ENCODE data around the gene STEAP1B. TPM values are rescaled to one million over a fixed set of nuclear protein-coding genes. Genes with fewer than 3 reads are reported as not detected.

Gene STEAP1B
- total and polyA plus RNA-seq, 8 donors = not detected

- TF ChIP-seq CTCF (IDR thresholded peaks at IDR 0.05) = no peak
- Histone ChIP-seq H3K4me3 (no peak overlapping the region), H3K9me3 (no peaks in the 10 kb centered on the region), H3K4me1 (peaks cover 0 to 22% (median 17%) of the 10 kb centered on the region in 3 donors), H3K27ac (no peak overlapping the region), H3K36me3 (no peaks in the 10 kb centered on the region), H3K27me3 (no peaks in the 10 kb centered on the region)
- FAIRE-seq = no peak
- ATAC-seq = no peak
- WGBS, 2 donors = 81 to 84% methylated on average over 3 of the region's 3 CpGs
- intact Hi-C loops (cut with DNase I) = no loop called here
- DNase-seq = no peak
These were observed 52.2 kb downstream of the STEAP1B start for GRCh38 chr7:22447762-22448161.

- ATAC-seq (no peak), FAIRE-seq (no peak), DNase-seq (no peak)
- H3K27ac ChIP-seq = no peak overlapping the region
- no peaks in the 10 kb centered on the region for H3K36me3 ChIP-seq
- no peaks in the 10 kb centered on the region for H3K27me3 ChIP-seq
- no peak overlapping the region for H3K4me3 ChIP-seq
- no peaks in the 10 kb centered on the region for H3K9me3 ChIP-seq
- intact Hi-C loops (cut with DNase I) = no loop called here
- H3K4me1 ChIP-seq = peaks cover 5 to 30% (median 23%) of the 10 kb centered on the region in 3 donors
- TF ChIP-seq CTCF (IDR thresholded peaks at IDR 0.05) = no peak
These were observed 53.0 kb downstream of the STEAP1B start for GRCh38 chr7:22447008-22447407.

GRCh38 chr7:22445853-22446252, 54.1 kb downstream of the STEAP1B start:
- Histone ChIP-seq H3K27me3 (no peaks in the 10 kb centered on the region), H3K4me3 (no peak overlapping the region), H3K27ac (peak overlapping the region in 3 of 4 donors; percentile 76 to 87 (median 78)), H3K36me3 (no peaks in the 10 kb centered on the region), H3K4me1 (peaks cover 11 to 41% (median 32%) of the 10 kb centered on the region in 3 donors), H3K9me3 (no peaks in the 10 kb centered on the region)
- 76 to 78% methylated on average over 3 of the region's 3 CpGs for WGBS, 2 donors
- intact Hi-C loops (cut with DNase I) = no loop called here
- ATAC-seq = no peak
- TF ChIP-seq CTCF (IDR thresholded peaks at IDR 0.05) = no peak
- DNase-seq = no peak
- no peak for FAIRE-seq

GRCh38 chr7:22445140-22445743, 54.7 kb downstream of the STEAP1B start:
- intact Hi-C loops (cut with DNase I) = no loop called here
- WGBS, 2 donors = 31 to 36% methylated on average over 14 of the region's 14 CpGs
- peaks cover 11 to 47% (median 32%) of the 10 kb centered on the region in 3 donors for H3K4me1 ChIP-seq

More at GRCh38 chr7:22445140-22445743, 54.7 kb downstream of the STEAP1B start:
- DNase-seq (peak; percentile 49 to 85 (median 56)), ATAC-seq (peak; percentile 32 to 74 (median 70)), FAIRE-seq (no peak)
- Histone ChIP-seq H3K27me3 (no peaks in the 10 kb centered on the region), H3K9me3 (no peaks in the 10 kb centered on the region), H3K4me3 (no peak overlapping the region), H3K36me3 (no peaks in the 10 kb centered on the region), H3K27ac (peak overlapping the region; percentile 54 to 87 (median 77))
- no peak for TF ChIP-seq CTCF (IDR thresholded peaks at IDR 0.05)
